ENCODE results near the gene GALK2.
A peak's percentile ranks its signal among the peaks of the same experiment; 100 is the strongest.

GALK2 gene

DNA sequence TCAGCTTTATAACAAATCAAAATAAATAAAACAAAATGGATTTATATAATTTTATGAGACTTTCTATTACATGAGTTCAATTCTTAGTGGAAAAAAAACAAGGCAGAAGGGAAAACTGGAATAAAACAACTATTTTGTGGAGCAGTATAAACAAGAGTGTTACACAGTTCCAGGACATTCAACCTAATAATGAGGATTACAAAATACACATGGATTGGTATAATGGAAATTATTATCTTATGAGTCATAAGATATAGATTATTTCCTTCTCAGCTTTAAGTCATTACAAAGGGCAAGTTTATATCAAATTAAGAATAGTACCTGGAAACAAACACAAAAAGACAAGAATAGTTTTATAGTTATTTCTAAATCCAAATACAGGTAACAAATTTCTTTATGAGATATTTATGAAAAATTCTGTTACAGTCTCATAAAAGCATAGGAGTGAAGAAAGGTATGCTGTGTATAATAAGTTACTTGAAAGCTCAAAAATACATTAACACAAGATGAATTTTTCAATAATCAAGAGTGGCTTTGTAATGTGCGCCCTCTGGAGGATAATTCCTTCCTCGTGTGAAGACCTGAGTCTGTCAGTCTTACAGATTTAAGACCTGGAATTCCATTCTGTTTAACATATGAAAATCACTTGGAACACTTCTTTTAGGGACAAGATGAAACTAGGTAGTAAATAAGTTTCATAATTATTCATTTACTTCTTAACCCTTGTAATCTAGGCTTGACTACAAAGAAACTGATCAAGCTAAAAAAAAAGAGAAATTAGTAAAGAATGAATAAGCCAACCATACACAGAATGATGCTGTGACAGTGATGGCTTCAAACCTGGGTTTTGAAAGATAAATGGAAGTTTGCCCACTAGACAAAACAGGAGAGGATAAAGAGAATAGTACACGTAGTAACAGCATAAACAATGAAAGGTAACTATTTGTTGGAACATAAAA is 24.1 kb upstream of the GALK2 start:
- Histone ChIP-seq H3K27me3 (replicated peaks; ENCODE audit: control insufficient read depth, insufficient read depth, low read length, poor library complexity, severe bottlenecking) (no peaks in the 10 kb centered on the region), H3K4me1 (ENCODE audit: control insufficient read depth, insufficient read depth, low read length, poor library complexity, severe bottlenecking) (no peaks in the 10 kb centered on the region), H3K27ac (ENCODE audit: insufficient read depth, low read length, poor library complexity, severe bottlenecking) (no peak overlapping the region), H3K4me3 (ENCODE audit: insufficient read depth, low read depth, low read length, poor library complexity, severe bottlenecking) (no peak overlapping the region), H3K9me3 (ENCODE audit: control insufficient read depth, low read length) (no peaks in the 10 kb centered on the region), H3K36me3 (ENCODE audit: control insufficient read depth, insufficient read depth, low read length) (peaks cover 29% of the 10 kb centered on the region)
- DNase-seq = no peak

DNA sequence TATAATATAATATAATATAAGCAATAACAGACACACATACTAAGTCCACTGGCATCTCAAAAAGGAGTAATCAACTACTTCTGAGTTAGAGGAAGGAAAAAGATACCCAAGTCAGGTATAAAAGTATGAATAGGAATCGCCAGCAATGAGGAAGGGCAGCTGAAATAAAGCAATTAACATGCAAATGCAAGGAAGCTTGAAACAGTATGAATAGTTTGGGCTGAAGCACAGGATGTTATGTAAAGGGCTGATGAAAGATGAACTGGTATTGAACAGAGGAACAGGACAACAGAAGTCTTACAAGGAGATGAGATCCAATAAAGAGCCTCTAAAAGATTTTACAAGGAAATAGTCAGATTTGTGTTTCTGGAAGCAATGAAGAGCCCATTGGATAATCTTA is 21.7 kb upstream of the GALK2 start:
- Histone ChIP-seq H3K27ac (ENCODE audit: insufficient read depth, low read length, poor library complexity, severe bottlenecking) (no peak overlapping the region), H3K36me3 (ENCODE audit: control insufficient read depth, insufficient read depth, low read length) (peaks cover 11% of the 10 kb centered on the region), H3K4me3 (ENCODE audit: insufficient read depth, low read depth, low read length, poor library complexity, severe bottlenecking) (no peak overlapping the region), H3K4me1 (ENCODE audit: control insufficient read depth, insufficient read depth, low read length, poor library complexity, severe bottlenecking) (peaks cover 4% of the 10 kb centered on the region), H3K27me3 (replicated peaks; ENCODE audit: control insufficient read depth, insufficient read depth, low read length, poor library complexity, severe bottlenecking) (no peaks in the 10 kb centered on the region), H3K9me3 (ENCODE audit: control insufficient read depth, low read length) (no peaks in the 10 kb centered on the region)
- no peak for DNase-seq

DNA sequence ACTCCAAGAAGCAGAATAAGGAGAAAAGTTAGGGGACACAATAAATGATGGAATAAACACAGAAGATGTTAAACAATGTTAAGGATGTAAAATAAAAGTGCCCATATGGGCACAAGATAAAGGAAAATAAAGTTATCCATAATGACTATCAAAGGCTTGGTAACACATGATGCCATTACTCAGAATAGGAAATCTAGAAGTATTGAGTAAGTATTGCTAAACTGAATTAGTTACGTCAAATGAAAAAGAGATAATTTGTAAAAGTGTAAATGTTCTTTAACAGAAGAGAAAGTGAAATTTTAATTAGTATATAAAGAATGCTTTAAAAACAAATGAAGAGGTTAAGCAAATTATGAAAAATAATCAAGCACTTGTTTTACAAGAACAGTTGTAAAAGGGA is 21.3 kb upstream of the GALK2 start:
- peaks cover 7% of the 10 kb centered on the region for H3K4me1 ChIP-seq (ENCODE audit: control insufficient read depth, insufficient read depth, low read length, poor library complexity, severe bottlenecking)
- no peak for DNase-seq
- no peaks in the 10 kb centered on the region for H3K9me3 ChIP-seq (ENCODE audit: control insufficient read depth, low read length)
- no peak overlapping the region for H3K4me3 ChIP-seq (ENCODE audit: insufficient read depth, low read depth, low read length, poor library complexity, severe bottlenecking)
- H3K36me3 ChIP-seq (ENCODE audit: control insufficient read depth, insufficient read depth, low read length) = peaks cover 7% of the 10 kb centered on the region
- H3K27ac ChIP-seq (ENCODE audit: insufficient read depth, low read length, poor library complexity, severe bottlenecking) = no peak overlapping the region
- H3K27me3 ChIP-seq (replicated peaks; ENCODE audit: control insufficient read depth, insufficient read depth, low read length, poor library complexity, severe bottlenecking) = no peaks in the 10 kb centered on the region

- peaks cover 10% of the 10 kb centered on the region for H3K4me1 ChIP-seq (ENCODE audit: control insufficient read depth, insufficient read depth, low read length, poor library complexity, severe bottlenecking)
- H3K36me3 ChIP-seq (ENCODE audit: control insufficient read depth, insufficient read depth, low read length) = no peaks in the 10 kb centered on the region
- no peak for DNase-seq
- no peaks in the 10 kb centered on the region for H3K9me3 ChIP-seq (ENCODE audit: control insufficient read depth, low read length)
- H3K27me3 ChIP-seq (replicated peaks; ENCODE audit: control insufficient read depth, insufficient read depth, low read length, poor library complexity, severe bottlenecking) = no peaks in the 10 kb centered on the region
- no peak overlapping the region for H3K27ac ChIP-seq (ENCODE audit: insufficient read depth, low read length, poor library complexity, severe bottlenecking)
- no peak overlapping the region for H3K4me3 ChIP-seq (ENCODE audit: insufficient read depth, low read depth, low read length, poor library complexity, severe bottlenecking)
These were observed 18.2 kb upstream of the GALK2 start for GRCh38 chr15:49151831-49152230.

DNA sequence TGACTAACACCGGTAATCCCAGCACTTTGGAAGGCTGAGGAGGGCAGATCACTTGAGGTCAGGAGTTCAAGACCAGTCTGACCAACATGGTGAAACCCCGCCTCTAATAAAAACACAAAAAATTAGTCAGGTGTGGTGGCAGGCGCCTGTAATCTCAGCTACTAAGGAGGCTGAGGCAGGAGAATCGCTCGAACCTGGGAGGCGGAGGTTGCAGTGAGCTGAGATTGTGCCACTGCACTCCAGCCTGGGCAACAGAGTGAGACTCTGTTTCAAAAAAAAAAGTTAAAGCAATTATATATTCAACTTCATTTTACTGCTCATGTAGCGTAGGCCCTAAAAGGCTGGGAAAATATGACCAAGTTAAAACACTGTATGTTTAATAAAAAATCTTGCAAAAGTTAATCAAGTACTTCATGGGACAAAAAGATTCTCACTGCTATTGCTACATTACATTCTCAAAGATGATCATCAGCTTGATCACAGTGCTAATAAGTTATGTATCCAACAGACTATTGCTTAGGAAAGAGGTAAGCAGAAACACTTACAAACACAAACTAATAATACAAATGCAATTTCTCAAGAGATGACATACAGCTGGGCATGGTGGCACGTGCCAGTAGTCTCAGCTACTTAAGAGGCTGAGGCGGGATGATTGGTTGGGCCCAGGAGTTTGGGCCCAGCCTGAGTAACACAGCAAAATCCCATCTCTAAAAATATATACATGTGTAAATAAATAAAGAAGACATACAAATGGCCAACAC is 17.3 kb upstream of the GALK2 start:
- H3K9me3 ChIP-seq (ENCODE audit: control insufficient read depth, low read length) = no peaks in the 10 kb centered on the region
- no peak overlapping the region for H3K27ac ChIP-seq (ENCODE audit: insufficient read depth, low read length, poor library complexity, severe bottlenecking)
- no peak overlapping the region for H3K4me3 ChIP-seq (ENCODE audit: insufficient read depth, low read depth, low read length, poor library complexity, severe bottlenecking)
- no peaks in the 10 kb centered on the region for H3K27me3 ChIP-seq (replicated peaks; ENCODE audit: control insufficient read depth, insufficient read depth, low read length, poor library complexity, severe bottlenecking)
- H3K36me3 ChIP-seq (ENCODE audit: control insufficient read depth, insufficient read depth, low read length) = no peaks in the 10 kb centered on the region
- no peak for DNase-seq
- H3K4me1 ChIP-seq (ENCODE audit: control insufficient read depth, insufficient read depth, low read length, poor library complexity, severe bottlenecking) = peaks cover 13% of the 10 kb centered on the region

- no peaks in the 10 kb centered on the region for H3K27me3 ChIP-seq (replicated peaks; ENCODE audit: control insufficient read depth, insufficient read depth, low read length, poor library complexity, severe bottlenecking)
- H3K36me3 ChIP-seq (ENCODE audit: control insufficient read depth, insufficient read depth, low read length) = no peaks in the 10 kb centered on the region
- H3K4me3 ChIP-seq (ENCODE audit: insufficient read depth, low read depth, low read length, poor library complexity, severe bottlenecking) = peak overlapping the region; percentile 82
- DNase-seq = no peak
- no peaks in the 10 kb centered on the region for H3K9me3 ChIP-seq (ENCODE audit: control insufficient read depth, low read length)
- H3K4me1 ChIP-seq (ENCODE audit: control insufficient read depth, insufficient read depth, low read length, poor library complexity, severe bottlenecking) = peaks cover 13% of the 10 kb centered on the region
- no peak overlapping the region for H3K27ac ChIP-seq (ENCODE audit: insufficient read depth, low read length, poor library complexity, severe bottlenecking)
These were observed 15.7 kb upstream of the GALK2 start for GRCh38 chr15:49154359-49154758.

DNA sequence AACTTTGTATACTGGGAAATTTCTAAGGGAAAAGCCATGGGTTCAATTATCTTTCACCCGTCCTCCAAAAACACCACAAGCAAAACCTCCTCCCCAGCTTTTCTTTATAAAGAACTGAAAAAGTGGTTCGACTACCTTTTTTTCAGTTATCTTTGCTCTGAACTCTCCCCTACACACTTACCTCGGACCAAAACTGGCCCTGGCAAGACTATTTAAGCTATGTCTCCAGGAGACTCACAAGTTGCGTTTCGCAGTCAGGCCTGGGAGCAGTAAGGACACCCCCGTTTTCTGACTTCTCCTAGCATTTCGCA is 15.3 kb upstream of the GALK2 start:
- Histone ChIP-seq H3K27me3 (replicated peaks; ENCODE audit: control insufficient read depth, insufficient read depth, low read length, poor library complexity, severe bottlenecking) (no peaks in the 10 kb centered on the region), H3K9me3 (ENCODE audit: control insufficient read depth, low read length) (no peaks in the 10 kb centered on the region), H3K4me1 (ENCODE audit: control insufficient read depth, insufficient read depth, low read length, poor library complexity, severe bottlenecking) (peaks cover 13% of the 10 kb centered on the region), H3K36me3 (ENCODE audit: control insufficient read depth, insufficient read depth, low read length) (no peaks in the 10 kb centered on the region), H3K4me3 (ENCODE audit: insufficient read depth, low read depth, low read length, poor library complexity, severe bottlenecking) (peak overlapping the region; percentile 82), H3K27ac (ENCODE audit: insufficient read depth, low read length, poor library complexity, severe bottlenecking) (peak overlapping the region; percentile 86)
- no peak for DNase-seq

- H3K4me3 ChIP-seq (ENCODE audit: insufficient read depth, low read depth, low read length, poor library complexity, severe bottlenecking) = peak within 1 kb of the TSS; percentile 82
- peak within 1 kb of the TSS; percentile 86 for H3K27ac ChIP-seq (ENCODE audit: insufficient read depth, low read length, poor library complexity, severe bottlenecking)
- no peaks in the 10 kb centered on the region for H3K27me3 ChIP-seq (replicated peaks; ENCODE audit: control insufficient read depth, insufficient read depth, low read length, poor library complexity, severe bottlenecking)
- H3K9me3 ChIP-seq (ENCODE audit: control insufficient read depth, low read length) = no peaks in the 10 kb centered on the region
- H3K4me1 ChIP-seq (ENCODE audit: control insufficient read depth, insufficient read depth, low read length, poor library complexity, severe bottlenecking) = peaks cover 13% of the 10 kb centered on the region
- DNase-seq = peak; percentile 83 to 91 (median 91)
- no peaks in the 10 kb centered on the region for H3K36me3 ChIP-seq (ENCODE audit: control insufficient read depth, insufficient read depth, low read length)
These were observed 14.8 kb upstream of the GALK2 start, which contains the start of gene COPS2 for GRCh38 chr15:49155110-49155833. Gene COPS2 (minus strand): TSS chr15:49155599. CDS start chr15:49155578, 21 bp downstream.

DNA sequence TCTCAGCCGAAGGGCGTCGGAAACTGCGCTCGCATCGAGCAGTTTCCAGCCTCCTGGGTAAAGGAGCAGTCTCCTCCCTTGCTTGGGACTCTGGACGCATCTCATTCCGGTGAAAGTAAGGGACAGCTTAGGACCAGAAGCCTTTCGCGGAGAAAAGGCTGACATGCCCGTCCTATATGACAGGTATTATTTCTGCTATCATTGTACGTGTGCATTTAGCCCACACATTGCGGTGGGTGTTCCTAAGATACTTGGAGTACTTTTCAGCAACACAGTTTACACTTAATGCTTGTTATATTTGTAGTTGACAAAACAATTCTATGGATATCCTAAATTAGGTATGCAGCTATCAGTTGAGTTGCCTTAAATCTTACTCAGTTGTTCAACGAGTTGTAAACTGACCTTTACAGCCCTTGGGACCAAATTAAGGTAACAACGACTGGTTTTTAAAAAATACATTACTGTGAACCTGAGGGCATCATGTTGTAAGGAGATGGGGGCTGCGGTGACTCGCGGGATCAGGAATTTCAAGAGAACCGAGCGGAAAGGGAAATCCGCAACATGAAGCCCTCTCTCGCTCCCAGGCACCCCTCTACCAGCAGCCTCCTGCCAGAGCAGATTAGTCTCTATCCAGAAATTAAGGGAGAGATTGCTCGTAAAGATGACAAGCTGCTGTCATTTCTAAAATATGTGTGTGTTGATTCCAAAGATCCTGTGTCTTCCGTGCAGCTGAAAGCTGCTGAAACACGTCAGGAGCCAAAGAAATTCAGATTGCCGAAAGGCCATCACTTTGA is 14.0 kb upstream of the GALK2 start:
- Histone ChIP-seq H3K27ac (ENCODE audit: insufficient read depth, low read length, poor library complexity, severe bottlenecking) (peak overlapping the region; percentile 86), H3K36me3 (ENCODE audit: control insufficient read depth, insufficient read depth, low read length) (no peaks in the 10 kb centered on the region), H3K9me3 (ENCODE audit: control insufficient read depth, low read length) (no peaks in the 10 kb centered on the region), H3K4me1 (ENCODE audit: control insufficient read depth, insufficient read depth, low read length, poor library complexity, severe bottlenecking) (peaks cover 13% of the 10 kb centered on the region), H3K4me3 (ENCODE audit: insufficient read depth, low read depth, low read length, poor library complexity, severe bottlenecking) (peak overlapping the region; percentile 82), H3K27me3 (replicated peaks; ENCODE audit: control insufficient read depth, insufficient read depth, low read length, poor library complexity, severe bottlenecking) (no peaks in the 10 kb centered on the region)
- DNase-seq = no peak

Data from effector memory CD4-positive, alpha-beta T cell (primary cell).